GM19035 (cell line): ENCODE results near the gene IL1RN.

ENCODE experiments used
- ATAC-seq: cut with Tn5 transposase; IDR thresholded peaks from one replicate; pipeline ENCODE4 v1.9.1; 2021; ENCODE audit not compliant: unreplicated experiment

IL1RN gene

DNA sequence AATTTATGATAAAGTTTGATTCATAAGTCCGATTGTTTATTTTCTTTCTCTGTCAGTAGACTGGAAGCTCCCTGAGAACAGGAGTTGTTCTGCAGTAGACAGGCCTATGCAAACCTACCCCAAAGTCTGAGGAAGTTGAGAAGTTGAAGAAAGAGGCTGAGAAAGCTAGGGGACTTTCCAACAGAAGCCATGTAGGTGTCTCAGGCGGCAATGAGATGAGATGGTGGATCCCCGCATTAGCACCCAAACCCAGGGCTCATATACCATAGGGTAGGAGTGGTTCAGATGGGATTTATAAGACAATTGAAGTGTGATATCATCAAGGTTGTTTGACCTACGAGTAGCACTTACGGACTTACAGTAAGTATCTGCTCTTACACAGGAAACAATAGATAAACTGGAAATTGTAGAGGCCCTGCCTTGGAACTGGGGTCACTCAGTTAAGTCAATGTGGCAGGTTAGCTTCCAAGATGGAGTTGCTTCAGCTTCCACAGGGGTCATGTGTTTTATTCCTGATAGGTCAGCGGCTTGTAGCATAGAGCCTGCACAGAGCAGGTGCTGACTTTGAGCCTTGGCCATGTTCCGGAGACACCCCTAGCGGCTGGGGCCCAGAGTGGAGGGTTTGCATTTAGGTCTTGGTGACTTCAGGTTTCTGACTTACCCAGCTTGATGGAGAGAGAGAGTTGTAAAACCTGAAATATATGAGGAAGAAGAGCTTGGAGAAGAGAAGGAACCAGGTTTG is 44.1 kb downstream of the IL1RN start:
- ATAC-seq = no peak

DNA sequence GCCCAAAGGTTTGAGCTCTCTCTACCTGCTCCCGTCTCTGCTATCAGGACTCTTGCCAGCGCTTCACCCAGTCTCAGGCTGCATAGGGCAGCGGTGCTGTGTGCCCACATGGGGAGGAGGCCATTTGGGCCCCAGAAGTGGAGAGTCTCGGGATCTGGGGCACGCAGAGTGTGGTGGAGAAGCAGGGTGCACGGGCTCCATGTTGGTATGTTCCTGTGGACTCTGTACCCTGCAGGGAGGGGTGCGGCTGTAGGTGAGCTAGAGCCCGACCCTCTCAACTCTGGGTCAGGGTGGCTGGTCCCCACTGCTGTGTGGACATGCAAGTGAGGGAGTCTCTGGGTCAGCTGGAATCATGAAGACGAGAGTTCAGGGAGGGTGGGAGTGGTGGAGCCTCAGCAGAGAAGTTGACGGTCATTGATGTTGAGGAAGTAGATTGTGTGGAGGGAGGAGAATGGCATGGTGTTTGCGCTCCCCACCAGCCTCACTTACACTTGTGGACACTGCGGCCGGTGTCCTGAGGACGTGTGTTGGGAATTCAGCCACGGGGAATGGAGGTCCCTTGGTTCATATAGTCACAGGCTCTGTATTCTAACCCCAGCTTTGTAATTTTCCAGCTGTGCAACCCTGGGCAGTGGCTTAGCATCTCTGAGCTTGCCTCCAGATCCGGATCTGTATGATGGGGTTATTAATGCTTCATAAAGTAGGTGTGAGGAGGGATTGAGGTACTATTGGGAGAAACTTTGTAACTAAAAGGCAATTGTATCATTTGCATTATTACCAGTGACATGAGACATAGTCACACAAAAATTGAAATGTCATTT is 45.5 kb downstream of the IL1RN start:
- ATAC-seq = no peak

DNA sequence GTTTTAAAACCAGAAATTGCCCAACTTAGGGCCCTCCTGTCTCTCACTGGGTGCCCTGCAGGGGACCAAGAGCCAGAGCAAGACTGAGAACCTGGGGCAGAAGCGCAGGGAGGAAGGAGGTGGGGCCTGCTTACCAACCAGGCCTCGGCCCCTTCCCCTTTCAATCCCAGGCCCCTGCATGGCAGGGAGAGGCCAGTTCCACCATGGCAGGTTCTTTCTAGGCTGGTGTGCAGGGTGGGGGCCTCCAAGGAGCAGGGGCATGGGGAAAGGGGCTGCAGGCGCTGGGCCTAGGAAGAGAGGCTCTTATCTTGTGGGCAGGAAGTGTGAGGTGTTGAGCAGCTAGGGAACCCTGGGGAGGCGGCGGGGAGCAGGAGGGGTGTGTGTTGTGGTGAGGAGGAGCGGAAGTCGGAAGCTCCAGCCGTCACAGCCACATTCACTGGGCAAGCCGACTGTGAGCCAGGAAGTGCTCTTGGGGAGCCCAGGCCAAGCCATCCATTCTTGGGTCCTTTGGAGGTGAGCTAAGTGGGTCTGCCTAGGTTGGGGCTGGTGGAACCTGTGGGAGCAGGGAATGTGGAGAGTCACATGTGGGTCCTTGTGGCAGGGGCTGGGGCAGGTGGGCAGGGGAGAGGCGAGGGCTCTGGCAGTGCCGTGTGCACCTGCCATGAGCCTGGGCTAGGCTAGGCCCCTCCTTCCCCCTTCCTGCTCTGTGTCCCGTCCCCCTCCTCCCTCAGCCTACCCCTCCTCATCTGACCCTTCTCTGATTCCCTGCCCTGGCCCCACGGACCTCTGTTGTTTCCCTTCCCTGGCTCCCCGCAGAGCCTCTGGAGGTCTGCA is 46.4 kb downstream of the IL1RN start, which contains the start of gene PSD4:
PSD4 (plus strand) TSS at position 430 of the 834 bp plus-strand sequence. CDS start 8,486 bp downstream, outside the sequence.
- ATAC-seq = peak; percentile 74

DNA sequence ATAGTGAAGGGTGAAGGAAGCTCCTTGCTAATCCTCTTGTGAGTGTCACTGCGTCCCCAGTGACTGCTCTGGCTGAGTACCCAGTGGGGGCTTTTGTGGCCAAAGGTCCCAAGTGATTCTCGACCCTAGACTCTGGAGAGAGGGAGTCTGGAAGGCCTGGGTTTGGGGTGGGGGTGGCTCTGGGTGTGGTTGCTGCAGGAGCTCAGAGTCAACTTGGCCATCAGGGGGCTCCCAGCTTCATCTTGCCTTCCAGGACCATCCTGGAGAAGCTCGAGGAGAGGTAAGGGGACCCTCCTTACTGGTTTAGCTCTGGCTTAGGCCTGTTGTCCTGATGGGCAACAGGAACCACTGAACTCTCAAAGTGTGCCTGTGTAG is 47.0 kb downstream of the IL1RN start:
- ATAC-seq = no peak

DNA sequence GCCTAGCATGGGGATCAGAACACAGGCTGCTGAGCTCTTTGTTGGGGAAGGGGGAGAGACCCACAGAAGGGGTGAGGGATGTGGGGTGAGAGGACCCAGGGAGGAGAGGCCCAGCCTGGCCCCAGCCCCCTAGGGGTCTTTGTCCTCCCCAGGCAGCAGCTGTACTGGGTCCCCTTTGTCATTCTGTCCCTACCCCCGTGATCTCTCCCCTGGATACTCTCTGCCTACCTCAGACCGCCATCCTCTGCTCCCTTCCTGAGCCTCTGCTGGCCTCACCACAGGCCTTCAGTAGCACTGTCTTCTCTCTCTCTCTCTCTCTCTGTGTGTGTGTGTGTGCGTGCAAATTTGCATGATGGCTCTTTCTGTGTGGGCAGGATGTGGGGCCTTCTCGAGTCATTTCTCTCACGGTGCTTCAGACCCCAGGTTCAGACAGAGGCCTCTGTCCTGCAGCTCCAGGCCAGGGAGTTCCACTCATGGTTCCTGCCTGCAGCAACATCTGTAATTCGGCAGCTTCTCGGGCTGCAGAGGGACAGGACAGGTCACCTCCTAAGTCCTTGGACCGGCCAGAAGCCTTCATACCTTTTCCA is 47.7 kb downstream of the IL1RN start:
- peak; percentile 74 for ATAC-seq

DNA sequence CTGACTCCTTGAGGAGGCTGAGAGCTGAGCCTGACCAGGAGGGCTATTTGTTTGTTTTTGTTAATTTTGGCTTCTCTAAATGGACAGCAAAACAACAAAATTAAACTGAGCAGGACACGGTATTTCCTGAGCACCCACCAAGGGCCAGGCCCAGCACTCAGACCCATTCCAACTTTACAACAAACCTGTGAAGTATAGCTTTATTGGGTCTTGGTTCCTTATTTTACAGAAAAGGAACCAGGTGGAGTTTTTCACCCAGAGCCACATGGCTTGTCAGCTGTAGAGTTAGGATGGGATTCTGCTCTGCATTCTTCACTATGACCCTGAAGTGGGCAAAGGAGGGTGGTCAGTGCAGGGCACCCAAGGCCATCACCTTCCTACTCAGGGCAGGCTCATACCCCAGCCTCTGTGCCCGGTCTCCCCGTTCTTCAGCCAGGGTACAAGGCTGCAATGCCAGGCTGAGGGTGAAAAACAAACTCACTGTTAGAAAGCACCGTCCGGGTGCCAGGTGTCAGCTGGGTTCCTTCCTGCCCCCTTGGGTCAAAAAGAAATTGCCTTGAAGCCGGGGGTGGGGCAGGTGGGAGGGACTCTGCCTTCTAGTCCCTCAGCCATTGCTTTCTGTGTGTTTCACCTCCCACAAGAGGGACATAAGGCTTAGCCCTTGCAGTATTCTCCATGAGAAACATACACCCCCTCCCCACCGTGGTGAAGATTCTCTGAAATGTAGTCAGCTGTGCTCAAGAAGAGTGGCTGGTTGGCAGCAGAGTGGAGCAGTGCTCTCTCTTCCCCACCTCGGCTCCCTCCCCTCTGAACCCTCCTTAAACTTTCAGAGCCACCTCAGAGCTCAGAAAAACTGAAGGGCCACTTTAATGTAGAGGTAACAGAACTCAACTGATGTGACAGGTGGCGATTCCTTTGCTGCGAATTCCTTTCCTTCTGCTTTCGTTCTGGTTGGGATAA is 48.6 kb downstream of the IL1RN start:
- no peak for ATAC-seq

DNA sequence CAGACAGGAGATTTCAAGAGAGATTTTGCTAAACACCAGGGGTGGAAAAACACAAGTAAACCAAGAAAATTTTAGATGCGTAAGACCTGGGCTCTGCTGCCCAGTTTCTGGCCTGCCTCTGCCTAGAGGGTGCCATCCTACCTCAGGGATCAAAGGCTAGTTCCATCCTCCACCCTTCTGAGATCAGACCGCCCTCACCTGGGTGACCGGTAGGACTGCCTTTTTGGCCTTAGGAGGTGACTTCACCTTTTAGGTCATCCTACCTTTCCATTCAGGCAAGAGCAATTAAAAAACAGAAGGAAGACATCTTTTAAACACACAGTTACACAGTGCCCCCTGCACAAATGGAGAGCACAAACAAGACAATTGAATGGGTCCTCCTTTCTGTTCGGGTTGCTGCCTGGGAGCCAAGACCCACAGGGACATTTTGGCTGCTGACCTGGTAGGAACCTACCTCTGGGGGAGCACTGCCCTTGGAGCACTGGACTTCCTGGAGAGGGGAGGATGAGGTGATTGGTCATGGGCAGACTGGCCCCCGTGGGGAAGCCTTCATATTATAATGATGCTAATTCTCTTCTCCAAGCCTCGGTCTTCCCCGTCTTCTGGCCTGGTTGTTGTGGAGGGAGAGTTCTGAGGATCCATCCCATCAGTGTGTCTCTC is 49.4 kb downstream of the IL1RN start:
- ATAC-seq = no peak

DNA sequence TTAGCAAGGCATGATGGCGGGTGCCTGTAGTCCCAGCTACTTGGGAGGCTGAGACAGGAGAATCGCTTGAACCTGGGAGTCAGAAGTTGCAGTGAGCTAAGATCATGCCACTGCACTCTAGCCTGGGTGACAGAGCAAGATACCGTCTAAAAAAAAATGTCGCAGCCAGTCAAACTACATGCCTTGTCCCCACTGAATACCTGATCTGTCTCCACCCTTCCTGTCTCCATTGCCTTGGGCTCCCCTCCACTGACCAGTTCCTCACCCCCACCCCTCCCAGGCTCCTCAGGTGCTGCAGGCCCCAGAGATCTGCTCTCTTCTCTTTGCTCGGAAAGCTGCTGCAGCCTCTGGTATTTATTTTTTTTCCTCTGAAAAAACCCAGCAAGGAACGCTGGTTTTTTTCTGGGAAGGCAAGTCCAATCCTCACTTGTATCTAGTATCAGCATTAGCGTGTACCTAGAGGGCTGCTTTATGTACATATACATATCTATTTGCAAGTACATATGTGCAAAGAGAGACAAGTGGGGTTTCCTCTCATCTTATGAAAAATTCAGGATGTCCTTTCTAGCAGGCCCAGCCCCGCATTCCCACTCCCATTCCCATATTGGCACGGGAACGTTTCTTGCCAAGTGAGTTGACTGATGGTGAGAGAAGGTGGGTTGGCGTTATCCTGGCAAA is 50.8 kb downstream of the IL1RN start:
- no peak for ATAC-seq

DNA sequence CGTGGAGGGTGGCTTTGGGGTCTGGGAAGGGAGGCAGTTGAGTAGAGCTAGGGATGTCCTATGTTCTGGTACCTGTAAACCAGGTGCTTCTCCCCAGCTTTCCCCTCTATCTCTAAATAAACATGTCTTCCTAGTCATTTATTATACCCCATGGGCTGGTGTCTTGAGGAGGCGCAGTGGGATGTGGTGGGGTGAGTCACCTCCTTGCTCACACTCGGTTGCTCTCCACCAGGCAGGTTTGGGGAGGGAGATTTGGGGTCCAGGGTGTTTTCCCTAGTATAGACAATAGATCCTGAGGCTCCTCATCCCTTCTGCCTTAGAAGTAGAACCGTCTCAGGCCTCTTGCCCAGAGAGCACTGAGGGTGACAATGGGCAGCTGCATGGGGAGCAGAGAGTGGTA is 51.5 kb downstream of the IL1RN start:
- ATAC-seq = no peak

DNA sequence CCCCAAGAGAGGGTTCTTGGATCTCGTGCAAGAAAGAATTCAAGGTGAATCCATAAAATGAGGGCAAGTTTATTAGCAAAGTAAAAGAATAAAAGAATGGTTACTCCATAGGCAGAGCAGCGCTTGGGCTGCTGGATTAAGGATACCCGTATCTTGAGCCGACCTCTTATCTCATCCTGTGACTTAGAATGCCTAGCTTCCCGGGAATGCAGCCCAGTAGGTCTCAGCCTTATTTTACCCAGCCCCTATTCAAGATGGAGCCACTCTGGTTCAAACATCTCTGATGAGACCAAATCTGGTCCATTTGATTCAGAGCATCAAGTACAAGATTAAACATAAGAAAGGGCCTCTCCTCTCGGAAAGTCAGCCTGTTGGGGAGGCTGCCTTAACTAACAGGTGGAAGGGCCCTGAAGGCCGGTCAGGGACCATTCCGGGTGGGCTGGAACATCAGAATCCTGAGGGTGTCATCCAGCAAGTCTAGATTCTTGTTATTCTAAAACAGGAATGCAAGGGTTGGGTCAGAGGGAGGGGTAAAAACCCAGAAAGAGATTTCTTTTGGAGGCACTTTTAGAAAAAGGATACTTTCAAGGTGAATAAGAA is 52.1 kb downstream of the IL1RN start:
- no peak for ATAC-seq

DNA sequence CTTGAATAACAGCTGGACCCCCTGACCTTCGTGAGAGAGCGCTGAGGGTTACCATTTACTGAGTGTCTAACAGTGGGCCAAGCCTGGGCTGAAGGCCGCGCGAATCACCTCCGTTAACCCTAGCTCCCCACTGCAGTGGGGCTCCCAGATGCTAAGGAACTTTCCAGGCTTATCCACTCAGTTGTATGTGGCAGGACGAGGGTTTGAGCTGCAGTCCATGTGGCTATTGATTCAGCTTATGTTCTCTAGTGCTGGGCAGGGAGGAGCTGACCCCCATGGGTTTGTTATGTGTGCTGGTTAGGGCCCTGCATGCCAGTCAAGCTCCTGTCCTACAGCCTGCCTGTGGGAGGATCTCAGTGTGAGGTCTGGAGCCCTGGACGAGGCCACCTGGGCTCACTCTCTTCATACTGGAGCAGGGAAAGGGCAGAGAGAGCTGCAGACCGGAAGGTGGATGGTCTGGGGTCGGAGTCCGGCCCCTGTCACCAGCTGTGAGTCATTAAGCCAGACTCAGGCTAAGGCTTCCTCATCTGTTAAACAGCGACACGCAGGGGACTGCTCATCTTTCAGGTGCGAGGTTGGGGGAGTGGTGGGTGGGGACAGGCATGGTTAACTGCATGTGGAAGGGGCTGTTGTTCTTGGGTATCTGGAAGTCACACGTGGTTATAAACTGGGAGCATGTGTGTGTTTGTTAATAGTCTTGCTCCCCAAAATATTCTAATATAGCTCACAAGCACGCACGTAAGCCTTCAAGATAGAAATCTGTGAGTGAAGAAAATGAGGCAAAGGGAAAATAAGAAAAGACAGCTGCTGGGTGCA is 52.9 kb downstream of the IL1RN start:
- no peak for ATAC-seq

DNA sequence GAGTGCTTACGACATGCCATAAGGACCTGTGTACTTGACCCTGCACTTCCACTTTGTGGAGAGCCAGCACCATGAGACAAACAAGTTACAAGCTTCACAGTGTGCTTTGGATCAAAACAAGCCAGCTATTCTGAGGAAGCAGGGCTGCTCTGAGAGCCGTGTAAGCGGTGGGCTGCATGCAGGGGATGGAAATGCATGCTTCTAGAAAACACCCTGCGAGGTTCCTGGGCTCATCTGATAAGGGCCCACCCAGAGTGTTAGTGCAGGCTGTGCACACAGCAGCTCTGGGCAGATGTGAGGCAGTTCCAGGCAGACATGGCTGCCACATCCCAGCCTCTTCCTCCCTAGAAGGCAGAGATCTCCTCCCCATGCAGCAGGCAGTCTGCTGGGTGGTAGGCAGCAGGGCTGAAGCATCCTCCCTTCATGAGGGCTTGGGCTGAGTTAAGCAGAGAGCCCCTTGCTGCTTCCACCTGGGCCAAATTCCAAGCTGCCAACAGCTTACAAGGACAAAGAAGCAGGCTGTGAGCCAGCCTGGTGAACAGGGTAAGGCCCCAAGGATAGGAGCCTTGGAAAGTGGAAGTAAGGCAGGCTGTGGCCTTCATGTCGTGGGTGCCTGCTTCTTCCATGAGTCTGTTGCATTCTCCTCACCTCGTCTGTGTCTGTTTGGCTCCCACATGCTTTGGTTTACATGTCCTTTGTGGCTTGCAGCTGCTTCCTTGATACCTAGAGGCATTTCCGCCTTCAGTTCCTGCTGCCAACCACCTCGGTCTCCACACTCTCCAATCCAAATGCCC is 54.1 kb downstream of the IL1RN start:
- no peak for ATAC-seq

DNA sequence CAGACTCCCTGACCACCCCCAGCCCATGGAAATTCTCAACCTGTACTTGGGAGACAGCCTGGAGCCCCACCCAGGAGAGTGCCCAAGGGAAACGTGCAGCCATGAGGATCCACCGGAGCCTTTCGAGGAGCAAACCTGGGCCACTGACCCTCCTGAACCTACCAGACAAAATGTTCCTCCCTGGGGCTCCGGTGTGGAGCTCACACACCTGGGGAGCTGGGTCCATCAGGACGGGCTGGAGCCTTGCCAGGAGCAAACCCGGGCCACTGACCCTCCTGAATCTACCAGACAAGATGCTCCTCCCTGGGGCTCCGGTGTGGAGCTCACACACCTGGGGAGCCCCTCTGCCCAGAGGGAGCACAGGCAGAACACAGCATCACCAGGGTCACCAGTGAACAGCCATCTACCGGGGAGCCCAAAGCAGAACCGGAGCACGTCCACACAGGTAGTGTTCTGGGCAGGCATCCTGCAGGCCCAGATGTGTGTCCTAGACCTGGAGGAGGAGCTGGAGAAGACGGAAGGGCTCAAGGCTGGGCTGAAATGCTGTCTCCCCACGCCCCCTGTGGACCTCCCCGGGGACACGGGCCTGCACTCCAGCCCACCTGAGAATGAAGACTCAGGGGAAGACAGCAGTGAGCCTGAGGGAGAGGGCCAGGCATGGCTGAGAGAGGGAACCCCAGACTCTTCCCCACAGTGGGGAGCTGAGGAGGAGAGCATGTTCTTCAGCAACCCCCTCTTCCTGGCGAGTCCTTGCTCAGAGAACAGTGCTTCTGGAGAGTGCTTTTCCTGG is 55.3 kb downstream of the IL1RN start:
- ATAC-seq = no peak

DNA sequence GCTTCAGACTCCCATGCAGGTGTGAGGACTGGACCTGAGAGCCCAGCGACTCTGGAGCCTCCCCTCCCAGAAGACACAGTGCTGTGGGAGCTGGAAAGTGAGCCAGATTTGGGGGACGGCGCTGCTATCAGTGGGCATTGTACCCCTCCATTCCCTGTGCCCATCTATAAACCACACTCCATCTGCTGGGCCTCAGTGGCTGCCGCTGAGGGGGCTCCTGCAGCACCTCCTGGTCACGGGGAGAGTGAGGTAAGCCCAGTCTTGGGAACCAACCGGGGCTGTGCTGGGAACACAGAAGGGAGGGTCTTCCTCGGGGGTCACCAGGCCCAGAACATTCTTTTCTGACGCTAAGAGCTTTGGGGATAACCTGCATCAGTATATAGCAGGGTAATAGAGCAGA is 55.9 kb downstream of the IL1RN start:
- ATAC-seq = no peak
